Measurements from ENCODE around the gene CIDEA.

CIDEA gene

GRCh38 chr18:12307701-12308385 lies 53.7 kb downstream of the CIDEA start, which contains the start of gene TUBB6:
Gene TUBB6, plus strand, starts transcription at chr18:12308241. Its CDS starts 52 bp downstream, at chr18:12308293.
- no peak for TF ChIP-seq ZNF274 (IDR thresholded peaks at IDR 0.05; ENCODE audit: low read depth, low read length)
- peak within 1 kb of the TSS; percentile 63 for H3K4me3 ChIP-seq (ENCODE audit: low read length)

GRCh38 chr18:12308386-12309100 lies 54.4 kb downstream of the CIDEA start:
- TF ChIP-seq ZNF274 (IDR thresholded peaks at IDR 0.05; ENCODE audit: low read depth, low read length), result no peak
- H3K4me3 ChIP-seq (ENCODE audit: low read length), result peak overlapping the region; percentile 63

GRCh38 chr18:12309683-12310198 lies 55.6 kb downstream of the CIDEA start:
- no peak for TF ChIP-seq ZNF274 (IDR thresholded peaks at IDR 0.05; ENCODE audit: low read depth, low read length)
- H3K4me3 ChIP-seq (ENCODE audit: low read length), result peak overlapping the region; percentile 63

- TF ChIP-seq ZNF274 (IDR thresholded peaks at IDR 0.05; ENCODE audit: low read depth, low read length), result no peak
- H3K4me3 ChIP-seq (ENCODE audit: low read length), result no peak overlapping the region
Measured at GRCh38 chr18:12310762-12311161, 56.6 kb downstream of the CIDEA start.

- no peak for TF ChIP-seq ZNF274 (IDR thresholded peaks at IDR 0.05; ENCODE audit: low read depth, low read length)
- H3K4me3 ChIP-seq (ENCODE audit: low read length), result no peak overlapping the region
Measured at GRCh38 chr18:12312976-12313375, 58.8 kb downstream of the CIDEA start.

- no peak for TF ChIP-seq ZNF274 (IDR thresholded peaks at IDR 0.05; ENCODE audit: low read depth, low read length)
- H3K4me3 ChIP-seq (ENCODE audit: low read length), result no peak overlapping the region; the same call in 1 of the 2 replicates
Measured at GRCh38 chr18:12313530-12314245, 59.5 kb downstream of the CIDEA start.

- TF ChIP-seq ZNF274 (IDR thresholded peaks at IDR 0.05; ENCODE audit: low read depth, low read length), result no peak
Measured at GRCh38 chr18:12314591-12315305, 60.6 kb downstream of the CIDEA start.

GRCh38 chr18:12315490-12315889 lies 61.3 kb downstream of the CIDEA start:
- no peak for TF ChIP-seq ZNF274 (IDR thresholded peaks at IDR 0.05; ENCODE audit: low read depth, low read length)
- no peak overlapping the region; the same call in 1 of the 2 replicates for H3K4me3 ChIP-seq (ENCODE audit: low read length)

More at GRCh38 chr18:12314591-12315305, 60.6 kb downstream of the CIDEA start:
- H3K4me3 ChIP-seq (ENCODE audit: low read length), result no peak overlapping the region; the same call in 1 of the 2 replicates

GRCh38 chr18:12315911-12316310 lies 61.8 kb downstream of the CIDEA start:
- H3K4me3 ChIP-seq (ENCODE audit: low read length), result no peak overlapping the region
- no peak for TF ChIP-seq ZNF274 (IDR thresholded peaks at IDR 0.05; ENCODE audit: low read depth, low read length)

- TF ChIP-seq ZNF274 (IDR thresholded peaks at IDR 0.05; ENCODE audit: low read depth, low read length), result no peak
- H3K4me3 ChIP-seq (ENCODE audit: low read length), result no peak overlapping the region
Measured at GRCh38 chr18:12317664-12318333, 63.6 kb downstream of the CIDEA start.

- no peak for TF ChIP-seq ZNF274 (IDR thresholded peaks at IDR 0.05; ENCODE audit: low read depth, low read length)
- no peak overlapping the region for H3K4me3 ChIP-seq (ENCODE audit: low read length)
Measured at GRCh38 chr18:12318334-12318697, 64.2 kb downstream of the CIDEA start.

GRCh38 chr18:12318857-12319256 lies 64.7 kb downstream of the CIDEA start:
- no peak overlapping the region for H3K4me3 ChIP-seq (ENCODE audit: low read length)
- TF ChIP-seq ZNF274 (IDR thresholded peaks at IDR 0.05; ENCODE audit: low read depth, low read length), result no peak

- TF ChIP-seq ZNF274 (IDR thresholded peaks at IDR 0.05; ENCODE audit: low read depth, low read length), result no peak
- no peak overlapping the region for H3K4me3 ChIP-seq (ENCODE audit: low read length)
Measured at GRCh38 chr18:12321333-12321732, 67.2 kb downstream of the CIDEA start.

Measured in GM08714 (cell line).